HG03558 (cell line): ENCODE results near the gene CCDC82.

ENCODE experiments used
- ATAC-seq: cut with Tn5 transposase; IDR thresholded peaks from one replicate; pipeline ENCODE4 v1.9.1; 2021; ENCODE audit warnings: moderate number of reproducible peaks; ENCODE audit not compliant: unreplicated experiment; ENCODE audit errors: extremely low read depth

Gene CCDC82

DNA sequence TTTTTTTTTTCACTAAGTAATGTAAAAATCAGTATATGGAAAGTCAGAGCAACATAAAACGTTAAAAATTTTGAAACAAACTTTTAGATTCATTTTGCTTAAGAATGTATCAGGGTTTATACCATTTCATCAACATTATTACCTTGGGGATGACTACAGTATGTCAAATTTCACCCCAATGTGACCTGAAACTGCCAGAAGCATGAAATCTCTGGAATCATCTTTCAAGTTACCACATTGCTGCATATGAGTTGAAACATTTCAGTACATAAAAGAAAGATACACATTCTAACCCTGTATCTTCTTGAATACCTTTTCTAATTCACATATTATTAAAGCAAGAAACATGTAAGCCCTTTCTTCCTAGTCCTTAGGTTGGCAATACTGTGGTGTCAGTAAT is 79.5 kb downstream of the CCDC82 start:
- no peak for ATAC-seq

DNA sequence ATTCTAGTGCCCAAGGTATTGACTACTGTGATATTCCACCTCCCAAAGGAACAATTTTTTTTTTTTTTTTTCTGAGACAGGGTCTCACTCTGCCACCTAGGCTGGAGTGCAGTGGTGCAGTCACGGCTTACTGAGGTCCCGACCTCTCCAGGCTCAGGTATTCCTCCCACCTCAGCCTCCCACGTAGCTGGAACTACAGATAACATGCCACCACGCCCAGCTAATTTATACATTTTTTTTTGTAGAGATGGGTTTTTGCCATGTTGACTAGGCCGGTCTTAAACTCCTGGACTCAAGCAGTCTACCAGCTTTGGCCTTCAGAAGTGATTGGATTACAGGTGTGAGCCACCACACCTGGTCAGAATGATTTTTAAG is 80.1 kb downstream of the CCDC82 start:
- no peak for ATAC-seq

DNA sequence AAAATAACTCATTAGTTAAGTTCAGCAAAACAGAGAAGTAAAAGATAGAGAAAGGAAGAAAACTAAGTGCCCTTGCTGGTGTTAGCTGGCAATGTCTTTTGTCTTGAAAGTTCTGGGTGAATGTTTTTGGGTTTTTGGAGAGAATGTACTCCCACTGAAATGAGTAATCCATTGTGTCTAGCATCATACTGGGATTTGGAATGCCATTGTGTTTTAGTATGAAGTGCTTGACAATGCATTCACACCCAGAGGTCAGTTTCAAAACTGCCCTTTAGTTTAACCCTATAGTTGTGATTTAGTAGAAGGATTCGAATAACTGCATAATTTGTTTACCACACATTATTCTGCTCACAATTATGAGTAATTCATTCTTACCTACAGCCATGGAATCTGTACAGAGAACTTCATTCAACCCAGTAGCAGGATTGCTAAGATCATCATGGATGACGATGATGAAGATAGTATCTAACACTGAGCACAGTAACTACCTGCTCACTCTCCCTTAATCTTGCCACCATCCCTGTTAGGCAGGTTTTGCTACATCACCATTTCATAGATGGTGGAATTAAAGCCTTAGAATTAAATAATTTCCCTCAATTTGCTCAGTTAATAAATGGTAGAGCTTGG is 80.6 kb downstream of the CCDC82 start:
- ATAC-seq: no peak

DNA sequence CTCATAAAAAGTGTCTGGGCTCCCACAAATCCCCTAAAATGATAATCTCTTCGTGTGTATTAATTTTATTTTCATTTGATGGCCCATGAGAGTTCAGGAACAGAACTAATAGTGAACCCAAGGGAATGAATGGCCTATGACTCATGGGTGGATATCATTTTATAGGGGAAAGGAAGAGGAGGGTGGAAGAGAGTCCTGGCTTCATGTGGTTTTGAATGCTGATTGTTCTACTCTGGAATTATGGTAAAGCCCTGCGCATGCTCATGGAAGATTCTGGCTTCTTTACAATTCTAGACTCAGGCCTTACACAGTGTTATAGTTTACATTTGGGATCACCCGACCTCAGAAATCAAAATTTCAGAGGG is 82.0 kb downstream of the CCDC82 start:
- ATAC-seq: no peak

DNA sequence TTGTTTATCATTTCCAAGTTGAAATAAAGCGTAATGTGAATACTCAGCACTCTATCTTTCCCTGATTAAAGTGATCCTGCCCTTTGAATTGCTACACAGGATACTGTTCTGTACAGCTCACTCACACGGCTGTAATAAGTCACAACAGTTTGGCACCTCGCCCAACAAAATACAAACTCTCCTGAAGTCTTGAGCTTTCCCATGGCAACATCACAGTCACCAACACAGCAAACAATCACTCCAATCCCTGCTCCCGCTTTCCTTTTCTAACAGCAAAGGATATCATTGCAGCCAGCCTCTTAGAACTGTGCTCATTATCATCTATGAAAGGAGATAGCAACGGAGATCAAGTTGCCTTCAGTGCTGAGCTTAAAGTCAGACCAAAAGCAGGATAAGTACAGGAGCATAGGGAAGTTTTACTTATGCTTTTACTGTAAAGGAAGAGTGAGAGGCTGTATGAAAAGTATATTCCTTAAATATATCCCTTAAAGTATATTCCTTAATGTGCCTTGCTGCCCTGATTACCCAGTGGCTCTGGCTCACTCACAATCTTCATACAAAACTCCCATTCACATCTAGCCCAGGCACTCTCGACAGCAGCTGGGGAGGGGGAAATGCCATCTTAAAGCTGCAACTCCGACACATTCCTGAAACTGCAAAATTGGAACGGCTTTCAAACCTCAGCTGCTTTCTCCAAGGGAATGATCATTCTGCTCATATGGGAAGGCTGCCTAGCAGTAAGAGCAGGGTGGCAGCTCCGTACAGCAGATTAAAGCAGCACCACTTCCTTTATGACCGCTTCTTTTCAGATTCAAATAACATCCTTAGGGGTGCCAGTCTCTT is 82.6 kb downstream of the CCDC82 start:
- no peak for ATAC-seq

DNA sequence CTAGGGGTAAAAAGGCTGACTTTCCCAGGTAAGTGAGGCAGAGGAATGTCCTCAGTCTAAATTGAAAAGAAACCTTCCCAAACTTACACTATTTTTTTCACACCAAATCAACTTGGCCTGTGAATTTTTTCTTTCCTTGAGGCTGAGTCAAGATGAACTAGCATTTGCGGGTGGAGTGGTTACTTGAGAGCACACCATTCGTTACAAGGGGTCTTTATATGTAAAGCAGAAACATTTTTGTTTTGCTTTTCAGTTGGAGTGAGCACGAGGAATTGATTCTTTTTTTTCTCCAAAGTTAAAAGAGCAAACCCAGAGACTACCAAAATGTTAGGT is 83.1 kb downstream of the CCDC82 start:
- no peak for ATAC-seq

DNA sequence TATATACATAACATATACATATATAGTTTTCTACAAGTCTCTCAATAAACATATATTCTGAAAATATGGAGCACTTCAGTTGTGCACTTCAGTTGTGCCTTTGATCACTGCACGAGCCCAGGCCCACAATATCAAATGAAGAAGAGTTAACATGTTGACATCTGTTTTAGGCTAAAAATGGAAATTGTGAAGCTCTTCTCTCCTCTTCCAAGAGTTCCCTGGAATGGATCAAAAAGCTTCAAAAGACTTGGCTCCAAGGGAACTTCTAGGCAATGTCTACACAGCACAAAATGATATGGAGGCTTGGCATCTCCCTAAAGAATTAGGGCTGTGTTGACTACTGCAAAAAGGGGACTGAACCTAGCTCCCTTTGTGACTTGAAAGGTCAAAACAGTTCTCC is 83.6 kb downstream of the CCDC82 start:
- no peak for ATAC-seq

DNA sequence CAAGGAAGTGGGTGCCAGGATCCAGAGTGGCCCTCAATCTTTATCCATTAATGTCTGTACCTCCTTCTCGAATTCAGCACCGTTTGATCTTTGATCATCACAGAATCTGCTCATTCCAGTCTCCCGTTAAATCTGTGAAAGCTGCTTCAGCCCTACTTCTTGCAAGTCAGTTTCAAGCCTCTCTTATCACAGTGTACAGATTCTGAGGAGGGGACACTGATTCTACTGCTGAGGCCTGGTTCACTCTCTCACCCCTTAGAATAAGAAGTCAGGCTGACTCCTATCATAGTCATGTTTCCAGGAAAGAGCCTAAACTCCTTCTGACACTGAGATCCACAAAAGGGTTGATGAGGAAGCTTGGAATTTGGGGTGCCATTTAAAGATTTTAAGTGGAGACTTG is 85.7 kb downstream of the CCDC82 start:
- ATAC-seq: no peak

DNA sequence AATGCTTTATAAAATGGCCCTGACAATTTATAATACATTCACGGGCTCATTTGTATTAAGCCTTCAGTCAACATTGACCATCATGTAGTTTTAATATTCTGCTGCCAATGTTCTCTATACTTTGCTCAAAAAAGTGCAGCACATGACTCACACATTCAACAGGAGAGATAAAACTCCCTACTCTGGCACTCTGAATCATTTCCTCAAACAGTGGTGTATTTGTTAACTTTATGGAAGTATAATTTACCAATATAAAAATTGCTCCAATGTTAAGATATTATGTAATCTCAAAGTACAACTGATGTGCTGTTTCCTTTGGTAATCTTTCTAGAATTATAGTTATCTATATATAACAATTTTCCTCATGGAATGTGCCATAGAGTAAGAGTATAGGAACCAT is 86.6 kb downstream of the CCDC82 start:
- ATAC-seq: no peak
